Central memory CD8-positive, alpha-beta T cell (primary cell): ENCODE measurements around the gene RLN3.

Experiments
- ATAC-seq: fragments of 150-1000 bp; cut with Tn5 transposase; replicated peaks from 2 replicates; pipeline ENCODE4 v1.10.0; 2022; ENCODE audit warnings: mild to moderate bottlenecking, moderate FRiP score, moderate number of reproducible peaks; ENCODE audit not compliant: poor library complexity, severe bottlenecking; ENCODE audit errors: extremely low read depth
- DNase-seq, 2 donors: peaks; one replicate each; pipeline ENCODE4 v3.0.0; 2021; ENCODE audit warnings: low spot score in 2 of 2
- H3K27ac Mint-ChIP-seq: one replicate; pipeline ENCODE4 v1.8.0; 2022; ENCODE audit warnings: low read depth, mild to moderate bottlenecking, moderate library complexity, mixed read lengths
- H3K27me3 Mint-ChIP-seq: one replicate; pipeline ENCODE4 v1.8.0; 2022; ENCODE audit warnings: mixed read lengths
- H3K36me3 Mint-ChIP-seq: one replicate; pipeline ENCODE4 v1.8.0; 2022; ENCODE audit warnings: mild to moderate bottlenecking, moderate library complexity, mixed read lengths; ENCODE audit not compliant: insufficient read depth
- H3K4me1 Mint-ChIP-seq: one replicate; pipeline ENCODE4 v1.8.0; 2022; ENCODE audit warnings: mixed read lengths
- H3K4me3 Mint-ChIP-seq: one replicate; pipeline ENCODE4 v1.8.0; 2022; ENCODE audit warnings: mild to moderate bottlenecking, moderate library complexity, mixed read lengths
- H3K9me3 Mint-ChIP-seq: one replicate; pipeline ENCODE4 v1.8.0; 2022; ENCODE audit warnings: mixed read lengths

The RLN3 gene

DNA sequence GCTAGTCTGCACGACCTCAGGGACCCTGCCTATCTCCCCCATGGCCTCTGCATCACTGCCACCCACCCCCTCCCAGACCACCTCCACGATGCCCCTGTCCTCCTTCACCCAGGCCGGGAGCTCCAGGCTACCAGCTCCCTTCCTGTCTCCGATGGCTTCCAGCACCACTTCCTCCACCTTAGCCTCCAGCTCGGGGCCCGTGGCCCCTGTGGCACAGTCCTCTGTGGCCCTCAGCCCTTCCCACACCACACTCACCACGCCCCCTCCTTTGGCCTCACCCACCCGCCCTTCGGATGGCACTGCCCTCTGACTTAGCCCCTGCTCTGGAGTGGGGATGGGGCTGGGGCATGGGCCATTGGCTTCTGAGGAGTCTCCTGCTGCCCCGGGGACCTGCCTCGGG is 26.8 kb downstream of the RLN3 start:
- DNase-seq, result no peak
- H3K9me3 Mint-ChIP-seq, result no peaks in the 10 kb centered on the region
- peaks cover 29% of the 10 kb centered on the region for H3K36me3 Mint-ChIP-seq
- H3K27ac Mint-ChIP-seq, result peak overlapping the region; percentile 58
- peaks cover 22% of the 10 kb centered on the region for H3K27me3 Mint-ChIP-seq
- no peak for ATAC-seq
- H3K4me1 Mint-ChIP-seq, result peaks cover 27% of the 10 kb centered on the region
- no peak overlapping the region for H3K4me3 Mint-ChIP-seq

- ATAC-seq, result no peak
- Mint-ChIP-seq H3K27me3 (peaks cover 29% of the 10 kb centered on the region), H3K4me1 (peaks cover 27% of the 10 kb centered on the region), H3K4me3 (no peak overlapping the region), H3K36me3 (peaks cover 22% of the 10 kb centered on the region), H3K27ac (no peak overlapping the region), H3K9me3 (no peaks in the 10 kb centered on the region)
- no peak for DNase-seq
Observed at GRCh38 chr19:14055396-14055795, 27.4 kb downstream of the RLN3 start.

- no peak for DNase-seq
- ATAC-seq, result no peak
- Mint-ChIP-seq H3K4me3 (peak overlapping the region; percentile 45), H3K27me3 (peaks cover 37% of the 10 kb centered on the region), H3K36me3 (peaks cover 16% of the 10 kb centered on the region), H3K4me1 (peaks cover 27% of the 10 kb centered on the region), H3K27ac (no peak overlapping the region), H3K9me3 (no peaks in the 10 kb centered on the region)
Observed at GRCh38 chr19:14056069-14056666, 28.2 kb downstream of the RLN3 start.

GRCh38 chr19:14056741-14057356 is 28.9 kb downstream of the RLN3 start:
- H3K9me3 Mint-ChIP-seq, result no peaks in the 10 kb centered on the region
- DNase-seq (no peak), ATAC-seq (no peak)
- H3K27ac Mint-ChIP-seq, result no peak overlapping the region
- H3K4me3 Mint-ChIP-seq, result peak overlapping the region; percentile 45
- peaks cover 42% of the 10 kb centered on the region for H3K27me3 Mint-ChIP-seq
- H3K36me3 Mint-ChIP-seq, result peaks cover 13% of the 10 kb centered on the region
- peaks cover 27% of the 10 kb centered on the region for H3K4me1 Mint-ChIP-seq

GRCh38 chr19:14058182-14059092 is 30.5 kb downstream of the RLN3 start:
- Mint-ChIP-seq H3K27ac (no peak overlapping the region), H3K4me1 (peaks cover 27% of the 10 kb centered on the region), H3K36me3 (peaks cover 3% of the 10 kb centered on the region), H3K4me3 (peak overlapping the region; percentile 60), H3K27me3 (peaks cover 42% of the 10 kb centered on the region), H3K9me3 (no peaks in the 10 kb centered on the region)
- DNase-seq (no peak), ATAC-seq (no peak)

- peaks cover 42% of the 10 kb centered on the region for H3K27me3 Mint-ChIP-seq
- H3K27ac Mint-ChIP-seq, result no peak overlapping the region
- H3K4me3 Mint-ChIP-seq, result peak overlapping the region; percentile 60
- ATAC-seq (no peak), DNase-seq (peak in 1 of 2 donors; percentile 49)
- peaks cover 3% of the 10 kb centered on the region for H3K36me3 Mint-ChIP-seq
- H3K4me1 Mint-ChIP-seq, result peaks cover 27% of the 10 kb centered on the region
- H3K9me3 Mint-ChIP-seq, result no peaks in the 10 kb centered on the region
Observed at GRCh38 chr19:14059093-14059480, 31.1 kb downstream of the RLN3 start.

GRCh38 chr19:14059652-14060155 is 31.8 kb downstream of the RLN3 start:
- ATAC-seq (no peak), DNase-seq (no peak)
- Mint-ChIP-seq H3K36me3 (peaks cover 3% of the 10 kb centered on the region), H3K4me1 (peaks cover 26% of the 10 kb centered on the region), H3K27me3 (peaks cover 42% of the 10 kb centered on the region), H3K9me3 (no peaks in the 10 kb centered on the region), H3K27ac (no peak overlapping the region), H3K4me3 (no peak overlapping the region)

- ATAC-seq (no peak), DNase-seq (no peak)
- no peak overlapping the region for H3K27ac Mint-ChIP-seq
- peaks cover 2% of the 10 kb centered on the region for H3K36me3 Mint-ChIP-seq
- peaks cover 48% of the 10 kb centered on the region for H3K27me3 Mint-ChIP-seq
- H3K4me1 Mint-ChIP-seq, result peaks cover 16% of the 10 kb centered on the region
- H3K9me3 Mint-ChIP-seq, result no peaks in the 10 kb centered on the region
- no peak overlapping the region for H3K4me3 Mint-ChIP-seq
Observed at GRCh38 chr19:14061081-14061749, 33.3 kb downstream of the RLN3 start.

DNA sequence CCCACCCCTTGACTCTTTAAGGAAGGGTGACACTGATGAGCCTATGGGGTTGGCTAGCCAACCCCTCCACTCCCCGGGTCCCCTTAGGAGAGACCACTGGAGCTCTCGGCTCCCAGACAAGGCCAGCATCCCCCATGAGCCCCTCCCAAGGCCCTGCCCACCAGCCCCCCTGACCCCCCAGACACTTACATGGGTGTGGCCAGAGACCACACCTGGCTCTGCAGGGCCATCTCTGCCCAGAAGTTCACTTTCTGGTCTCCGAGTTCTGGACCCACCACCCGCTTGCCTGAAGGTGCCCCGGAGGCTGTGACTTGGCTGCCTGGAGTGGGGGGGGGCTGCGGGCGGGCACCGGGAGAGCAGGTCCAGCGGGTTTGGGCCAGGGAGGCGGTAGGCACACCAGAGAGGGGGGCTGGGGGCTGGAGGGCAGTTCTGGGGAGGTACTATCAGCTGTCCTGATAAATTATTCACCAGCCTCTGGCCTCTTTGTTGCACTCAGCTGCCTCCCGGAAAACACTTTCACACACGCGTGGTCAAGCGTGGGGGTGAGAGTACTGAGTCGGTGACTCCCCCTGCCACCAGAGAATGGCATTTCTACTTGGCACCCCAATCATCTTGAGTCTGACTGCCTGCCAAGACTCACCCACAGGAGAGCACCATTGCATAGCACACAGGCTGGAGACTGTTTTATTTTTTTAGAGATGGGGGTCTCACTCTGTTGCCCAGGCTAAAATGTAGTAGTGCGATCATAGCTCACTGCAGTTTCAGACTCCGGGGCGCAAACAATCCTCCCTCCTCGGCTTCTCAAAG is 34.0 kb downstream of the RLN3 start, which contains the start of gene PALM3:
PALM3 (minus strand) TSS at position 326 of the 807 bp plus-strand sequence; CDS start at position 230, 96 bp downstream.
- no peak within 1 kb of the TSS for H3K4me3 Mint-ChIP-seq
- DNase-seq (no peak), ATAC-seq (no peak)
- H3K9me3 Mint-ChIP-seq, result no peaks in the 10 kb centered on the region
- peaks cover 52% of the 10 kb centered on the region for H3K27me3 Mint-ChIP-seq
- H3K4me1 Mint-ChIP-seq, result peaks cover 16% of the 10 kb centered on the region
- H3K27ac Mint-ChIP-seq, result no peak within 1 kb of the TSS
- peaks cover 2% of the 10 kb centered on the region for H3K36me3 Mint-ChIP-seq

- no peak overlapping the region for H3K27ac Mint-ChIP-seq
- DNase-seq, result no peak
- no peak for ATAC-seq
Observed at GRCh38 chr19:14062558-14062855, 34.6 kb downstream of the RLN3 start.

GRCh38 chr19:14063105-14063504 is 35.2 kb downstream of the RLN3 start:
- Mint-ChIP-seq H3K27me3 (peaks cover 46% of the 10 kb centered on the region), H3K27ac (no peak overlapping the region), H3K4me3 (no peak overlapping the region), H3K36me3 (peaks cover 2% of the 10 kb centered on the region), H3K4me1 (peaks cover 12% of the 10 kb centered on the region), H3K9me3 (no peaks in the 10 kb centered on the region)
- DNase-seq (no peak), ATAC-seq (no peak)

More at GRCh38 chr19:14062558-14062855, 34.6 kb downstream of the RLN3 start:
- Mint-ChIP-seq H3K27me3 (peaks cover 52% of the 10 kb centered on the region), H3K36me3 (peaks cover 2% of the 10 kb centered on the region), H3K9me3 (no peaks in the 10 kb centered on the region), H3K4me1 (peaks cover 16% of the 10 kb centered on the region), H3K4me3 (no peak overlapping the region)

GRCh38 chr19:14066134-14066533 is 38.2 kb downstream of the RLN3 start:
- H3K4me1 Mint-ChIP-seq, result no peaks in the 10 kb centered on the region
- ATAC-seq, result no peak

More at GRCh38 chr19:14066134-14066533, 38.2 kb downstream of the RLN3 start:
- Mint-ChIP-seq H3K4me3 (no peak overlapping the region), H3K27ac (no peak overlapping the region), H3K27me3 (peaks cover 16% of the 10 kb centered on the region), H3K9me3 (no peaks in the 10 kb centered on the region), H3K36me3 (no peaks in the 10 kb centered on the region)
- DNase-seq, result no peak
